Tibial artery (tissue), 4 donors: ENCODE measurements around the gene AKAP7.

Source experiments
- DNase-seq, 2 donors: peaks; one replicate each; pipeline ENCODE4 v3.0.0-alpha.2; 2019
- H3K27ac ChIP-seq, 2 donors: fragments of 200-600 bp; sonication (generic) in 1 of 2; 1 replicate in 1 of 2; 2 replicates in 1 of 2; pipeline ENCODE4 v1.5.1; 2018 to 2019; ENCODE audit warnings: mild to moderate bottlenecking in 1 of 2
- H3K27me3 ChIP-seq, 2 donors: fragments of 200-600 bp; sonication (generic) in 1 of 2; one replicate each; pipeline versions ENCODE4 v1.5.1 to v1.6.0; 2016 to 2019
- H3K36me3 ChIP-seq, 3 donors: fragments of 200-600 bp; sonication (generic) in 2 of 3; one replicate each; pipeline ENCODE4 v1.5.1; 2016 to 2019; ENCODE audit warnings: mild to moderate bottlenecking in 2 of 3
- H3K4me1 ChIP-seq, 4 donors: fragments of 200-600 bp; sonication (generic) in 2 of 4; 1 replicate in 3 of 4; 2 replicates in 1 of 4; pipeline ENCODE4 v1.5.1; 2016 to 2019
- H3K4me3 ChIP-seq, 2 donors: fragments of 200-600 bp; sonication (generic) in 1 of 2; 1 replicate in 1 of 2; 2 replicates in 1 of 2; pipeline ENCODE4 v1.5.1; 2018 to 2019; ENCODE audit warnings: mild to moderate bottlenecking in 2 of 2
- H3K9me3 ChIP-seq, 3 donors: fragments of 200-600 bp; sonication (generic) in 1 of 3; one replicate each; pipeline ENCODE4 v1.5.1; 2016 to 2019
- intact Hi-C: fragments of 100-400 bp; cut with DNase I; formaldehyde crosslinking; loops from one replicate; pipeline ENCODE4 v1.15.0; 2023; ENCODE audit warnings: low total_unique reads
- TF ChIP-seq, protein P1 (sequence below), 2 experiments: fragments of 200-600 bp in 1 of 2; fragments of 450-650 bp in 1 of 2; IDR thresholded peaks; one replicate each; pipeline ENCODE4 v1.5.1; 2017 to 2019; ENCODE audit warnings: antibody characterized with exemption in 2 of 2, mild to moderate bottlenecking in 1 of 2, moderate library complexity in 1 of 2

AKAP7 gene

DNA sequence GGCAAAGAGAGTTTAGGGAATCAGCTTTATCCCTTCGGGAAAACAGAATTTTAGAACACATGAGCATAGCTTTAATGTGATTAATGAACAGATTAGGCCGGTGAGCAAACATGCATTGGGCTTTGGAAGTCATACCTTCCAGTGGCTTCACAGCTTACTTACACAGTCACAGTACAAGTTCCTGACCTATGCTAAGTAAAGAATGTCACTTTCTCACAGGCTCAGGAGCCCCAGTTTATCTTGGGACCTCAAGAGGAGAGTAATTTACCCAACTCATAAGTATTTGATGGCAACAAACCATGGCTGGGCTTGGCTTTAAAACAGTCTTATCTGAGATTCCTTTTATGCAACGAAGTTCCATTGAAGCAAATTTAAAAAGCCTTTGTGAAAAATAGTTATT, 195.9 kb downstream of the AKAP7 start:
- no peak for DNase-seq
- Histone ChIP-seq H3K27ac (no peak overlapping the region), H3K36me3 (no peaks in the 10 kb centered on the region), H3K4me1 (no peaks in the 10 kb centered on the region), H3K9me3 (no peaks in the 10 kb centered on the region), H3K27me3 (no peaks in the 10 kb centered on the region), H3K4me3 (no peak overlapping the region)
- intact Hi-C loops, result no loop called here
- TF ChIP-seq, protein P1, sequence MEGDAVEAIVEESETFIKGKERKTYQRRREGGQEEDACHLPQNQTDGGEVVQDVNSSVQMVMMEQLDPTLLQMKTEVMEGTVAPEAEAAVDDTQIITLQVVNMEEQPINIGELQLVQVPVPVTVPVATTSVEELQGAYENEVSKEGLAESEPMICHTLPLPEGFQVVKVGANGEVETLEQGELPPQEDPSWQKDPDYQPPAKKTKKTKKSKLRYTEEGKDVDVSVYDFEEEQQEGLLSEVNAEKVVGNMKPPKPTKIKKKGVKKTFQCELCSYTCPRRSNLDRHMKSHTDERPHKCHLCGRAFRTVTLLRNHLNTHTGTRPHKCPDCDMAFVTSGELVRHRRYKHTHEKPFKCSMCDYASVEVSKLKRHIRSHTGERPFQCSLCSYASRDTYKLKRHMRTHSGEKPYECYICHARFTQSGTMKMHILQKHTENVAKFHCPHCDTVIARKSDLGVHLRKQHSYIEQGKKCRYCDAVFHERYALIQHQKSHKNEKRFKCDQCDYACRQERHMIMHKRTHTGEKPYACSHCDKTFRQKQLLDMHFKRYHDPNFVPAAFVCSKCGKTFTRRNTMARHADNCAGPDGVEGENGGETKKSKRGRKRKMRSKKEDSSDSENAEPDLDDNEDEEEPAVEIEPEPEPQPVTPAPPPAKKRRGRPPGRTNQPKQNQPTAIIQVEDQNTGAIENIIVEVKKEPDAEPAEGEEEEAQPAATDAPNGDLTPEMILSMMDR (IDR thresholded peaks at IDR 0.05), result no peak

DNA sequence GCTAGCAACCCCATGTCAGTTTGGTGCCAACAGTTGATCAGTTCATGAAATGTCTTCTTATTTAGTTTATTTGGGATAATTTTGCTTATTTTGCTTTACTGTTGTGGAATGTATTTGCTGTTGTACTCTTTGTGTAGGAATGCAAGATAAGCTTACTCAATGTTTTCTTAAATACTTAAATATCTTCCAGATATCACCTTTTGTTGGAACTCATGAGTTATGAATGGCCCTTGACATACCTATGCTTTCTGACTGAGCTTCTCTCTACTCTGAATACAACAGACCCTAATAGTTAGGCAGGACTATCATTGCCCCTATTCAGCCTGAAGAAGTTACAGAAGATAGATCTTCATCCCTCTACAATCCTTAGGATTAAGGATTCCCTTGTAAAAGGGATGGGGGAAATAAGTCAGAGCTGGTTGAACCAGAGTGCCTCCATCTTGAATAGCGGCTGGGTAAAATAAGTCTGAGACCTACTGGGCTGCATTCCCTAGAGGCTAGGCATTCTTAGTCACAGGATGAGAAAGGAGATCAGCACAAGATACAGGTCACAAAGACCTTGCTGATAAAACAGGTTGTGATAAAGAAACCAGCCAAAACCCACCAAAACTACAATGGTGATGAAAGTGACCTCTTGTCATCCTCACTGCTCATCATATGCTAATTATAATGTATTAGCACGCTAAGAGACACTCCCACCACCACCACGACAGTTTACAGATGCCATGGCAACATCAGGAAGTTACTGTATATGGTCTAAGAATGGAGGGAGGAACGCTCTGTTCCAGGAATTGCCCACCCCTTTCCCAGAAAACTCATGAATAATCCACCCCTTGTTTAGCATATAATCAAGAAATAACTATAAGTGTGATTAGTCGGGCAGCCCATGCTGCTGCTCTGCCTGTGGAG, 196.9 kb downstream of the AKAP7 start:
- H3K27me3 ChIP-seq, result no peaks in the 10 kb centered on the region
- H3K4me3 ChIP-seq, result no peak overlapping the region
- no peaks in the 10 kb centered on the region for H3K36me3 ChIP-seq
- no peak overlapping the region for H3K27ac ChIP-seq
- intact Hi-C loops, result no loop called here
- no peaks in the 10 kb centered on the region for H3K9me3 ChIP-seq
- H3K4me1 ChIP-seq, result no peaks in the 10 kb centered on the region
- TF ChIP-seq, protein P1 (IDR thresholded peaks at IDR 0.05), result no peak
- no peak for DNase-seq
